BJ (cell line): Measurements from ENCODE around the gene CLOCK. TPM values are rescaled to one million over a fixed set of nuclear protein-coding genes. Genes with fewer than 3 reads are reported as not detected.

ENCODE experiments used
- CTCF ChIA-PET: fragments of 350-600 bp; formaldehyde crosslinking; extraction: SDS; loops from one replicate; lab custom pipeline; 2021; ENCODE audit warnings: antibody characterized with exemption, inconsistent platforms; lab: Yijun Ruan, JAX
- POLR2A ChIA-PET: fragments of 300-600 bp; sonication (Branson Sonifier 250); formaldehyde crosslinking; extraction: SDS; loops from one replicate; lab custom pipeline; 2021; ENCODE audit warnings: antibody characterized with exemption; lab: Charles Lee
- DNase-seq: peaks from one replicate; pipeline ENCODE4 v3.0.0-alpha.2; 2011; ENCODE audit warnings: low read depth
- H3K27me3 ChIP-seq: 2 replicates; pipeline ENCODE4 v1.6.0; 2011; ENCODE audit warnings: low read length; ENCODE audit not compliant: control insufficient read depth, insufficient read depth
- H3K36me3 ChIP-seq: 2 replicates; pipeline ENCODE4 v1.5.1; 2011; ENCODE audit warnings: low read length; ENCODE audit not compliant: control insufficient read depth, insufficient read depth
- H3K4me3 ChIP-seq: 2 replicates; pipeline ENCODE4 v1.5.1; 2011; ENCODE audit warnings: low read depth, mild to moderate bottlenecking, control low read depth, low read length
- CTCF ChIP-seq: IDR thresholded peaks from 2 replicates; pipeline ENCODE4 v1.5.1; 2011; ENCODE audit warnings: low read depth, mild to moderate bottlenecking, control low read depth, inconsistent platforms, low read length, moderate library complexity; ENCODE audit not compliant: insufficient read depth
- polyA plus RNA-seq: library from polyadenylated mRNA; depleted of rRNA; stranded (reverse); fragments of >200 nt; gene quantifications from 2 replicates; pipeline ENCODE4 v1.2.3, GENCODE V29; 2011

Gene CLOCK
- polyA plus RNA-seq, 1 experiment, result 14.5 TPM

- POLR2A ChIA-PET, result interaction anchor here (0.7 kb wide), 1 partner anchor 1910 kb away, joined by 4 read pairs; no protein-coding TSS in a partner anchor
- no peak for DNase-seq
- TF ChIP-seq CTCF, result no peak
- CTCF ChIA-PET, result interaction anchor here (0.7 to 1.3 kb wide), 3 partner anchors 10 to 156 kb away, joined by 3 to 6 read pairs (median 4); partner anchors contain the start of gene SRD5A3
- peaks cover 3% of the 10 kb centered on the region; the same call in 1 of the 2 replicates for H3K36me3 ChIP-seq
- peak overlapping the region; percentile 53 for H3K4me3 ChIP-seq
- H3K27me3 ChIP-seq, result no peaks in the 10 kb centered on the region
Measured at GRCh38 chr4:55398966-55399365, 147.7 kb downstream of the CLOCK start.

DNA sequence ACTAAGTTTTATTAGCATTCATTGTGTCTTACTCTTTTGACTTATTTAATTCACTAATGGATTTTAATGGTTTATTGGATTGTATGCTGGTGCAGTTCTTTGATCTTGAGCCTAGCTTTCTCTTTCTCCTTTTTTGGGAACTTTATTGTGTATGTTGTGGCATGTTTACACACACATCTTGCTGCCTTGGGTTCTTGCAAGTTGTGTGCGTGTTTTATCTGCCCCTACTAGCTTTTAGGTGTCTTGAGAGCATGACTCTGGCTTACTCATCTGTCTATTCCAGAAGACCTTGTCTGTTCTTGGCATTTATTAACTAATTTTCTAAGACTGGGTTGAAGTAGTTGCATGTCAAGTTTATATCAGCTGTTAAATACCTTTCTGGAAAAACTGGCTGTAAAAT lies 148.2 kb downstream of the CLOCK start:
- H3K4me3 ChIP-seq, result peak overlapping the region; percentile 53
- no peak for TF ChIP-seq CTCF
- ChIA-PET CTCF (interaction anchor here (0.7 to 1.3 kb wide), 4 partner anchors 10 to 156 kb away, joined by 3 to 6 read pairs (median 4); partner anchors contain the start of gene SRD5A3), POLR2A (interaction anchor here (0.7 kb wide), 1 partner anchor 1911 kb away, joined by 4 read pairs; no protein-coding TSS in a partner anchor)
- H3K36me3 ChIP-seq, result peaks cover 3% of the 10 kb centered on the region; the same call in 1 of the 2 replicates
- no peaks in the 10 kb centered on the region for H3K27me3 ChIP-seq
- peak; percentile 52 for DNase-seq

DNA sequence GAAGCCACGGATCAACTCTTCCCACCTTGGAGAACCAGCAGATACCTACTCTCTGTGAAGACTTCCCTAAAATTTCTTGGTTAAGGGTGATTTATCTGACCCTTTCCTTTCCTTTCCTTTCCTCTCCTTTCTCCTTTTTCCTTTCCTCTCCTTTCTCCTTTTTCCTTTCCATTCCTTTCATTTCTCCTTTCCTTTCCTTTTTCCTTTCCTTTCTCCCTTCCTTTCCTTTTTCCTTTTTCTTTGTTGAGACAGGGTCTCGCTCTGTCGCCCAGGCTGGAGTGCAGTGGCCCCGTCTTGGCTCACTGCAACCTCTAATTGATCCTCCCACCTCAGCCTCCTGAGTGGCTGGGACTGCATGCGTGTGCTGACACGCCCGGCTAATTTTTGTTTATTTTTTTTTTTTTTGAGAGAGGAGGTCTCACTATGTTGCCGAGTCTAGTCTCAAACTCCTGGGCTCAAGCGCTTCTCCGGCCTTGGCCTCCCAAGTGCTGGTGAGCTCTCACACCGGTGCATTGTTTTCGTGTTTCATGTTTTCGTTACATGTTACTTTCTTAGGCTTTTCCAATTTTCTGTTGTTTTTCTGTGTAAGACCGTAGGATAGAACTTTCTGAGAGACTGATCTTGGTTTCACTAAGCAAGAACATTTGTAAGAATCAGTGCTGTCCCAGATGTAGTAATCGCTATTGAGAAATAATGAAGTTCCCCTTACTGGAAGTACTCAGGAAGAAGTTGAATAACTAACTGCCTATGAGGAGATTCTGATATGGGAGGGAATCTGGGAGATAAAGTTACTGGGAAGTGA lies 149.0 kb downstream of the CLOCK start:
- H3K4me3 ChIP-seq, result peak overlapping the region; percentile 53
- ChIA-PET CTCF (interaction anchor here (1.3 kb wide), 2 partner anchors 51 to 52 kb away, joined by 4 read pairs; partner anchors contain the start of gene SRD5A3), POLR2A (no interaction called here)
- DNase-seq, result peak; percentile 35
- no peaks in the 10 kb centered on the region for H3K27me3 ChIP-seq
- H3K36me3 ChIP-seq, result peaks cover 3% of the 10 kb centered on the region; the same call in 1 of the 2 replicates
- no peak for TF ChIP-seq CTCF

DNA sequence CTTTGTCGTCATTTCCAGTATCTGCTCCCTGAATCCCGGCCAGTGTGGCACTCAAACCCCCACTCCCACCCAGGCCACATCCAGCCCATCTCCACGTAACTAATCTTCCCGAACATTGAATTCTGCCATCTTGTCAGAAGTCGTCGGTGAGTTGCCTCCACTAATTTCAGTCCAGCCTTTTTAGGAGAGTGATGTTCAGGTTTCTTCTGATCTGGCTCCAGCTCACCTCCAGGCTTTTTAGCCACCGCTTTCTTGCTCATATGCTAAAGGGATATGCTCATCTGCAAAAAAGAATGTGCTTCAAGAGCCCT lies 149.6 kb downstream of the CLOCK start:
- POLR2A ChIA-PET, result no interaction called here

More for the DNA sequence above, 149.6 kb downstream of the CLOCK start:
- Histone ChIP-seq H3K36me3 (peaks cover 3% of the 10 kb centered on the region; the same call in 1 of the 2 replicates), H3K27me3 (no peaks in the 10 kb centered on the region), H3K4me3 (peak overlapping the region; percentile 53)
- CTCF ChIA-PET, result no interaction called here
- TF ChIP-seq CTCF, result no peak
- no peak for DNase-seq
